ENCODE measurements around the gene JUNB.
A peak's percentile ranks its signal among the peaks of the same experiment; 100 is the strongest.
"Not testable (repeated sequence)": the region's sequence is repeated elsewhere in the genome, so short reads cannot be mapped to it uniquely, and the experiment has no call there.

The JUNB gene

DNA sequence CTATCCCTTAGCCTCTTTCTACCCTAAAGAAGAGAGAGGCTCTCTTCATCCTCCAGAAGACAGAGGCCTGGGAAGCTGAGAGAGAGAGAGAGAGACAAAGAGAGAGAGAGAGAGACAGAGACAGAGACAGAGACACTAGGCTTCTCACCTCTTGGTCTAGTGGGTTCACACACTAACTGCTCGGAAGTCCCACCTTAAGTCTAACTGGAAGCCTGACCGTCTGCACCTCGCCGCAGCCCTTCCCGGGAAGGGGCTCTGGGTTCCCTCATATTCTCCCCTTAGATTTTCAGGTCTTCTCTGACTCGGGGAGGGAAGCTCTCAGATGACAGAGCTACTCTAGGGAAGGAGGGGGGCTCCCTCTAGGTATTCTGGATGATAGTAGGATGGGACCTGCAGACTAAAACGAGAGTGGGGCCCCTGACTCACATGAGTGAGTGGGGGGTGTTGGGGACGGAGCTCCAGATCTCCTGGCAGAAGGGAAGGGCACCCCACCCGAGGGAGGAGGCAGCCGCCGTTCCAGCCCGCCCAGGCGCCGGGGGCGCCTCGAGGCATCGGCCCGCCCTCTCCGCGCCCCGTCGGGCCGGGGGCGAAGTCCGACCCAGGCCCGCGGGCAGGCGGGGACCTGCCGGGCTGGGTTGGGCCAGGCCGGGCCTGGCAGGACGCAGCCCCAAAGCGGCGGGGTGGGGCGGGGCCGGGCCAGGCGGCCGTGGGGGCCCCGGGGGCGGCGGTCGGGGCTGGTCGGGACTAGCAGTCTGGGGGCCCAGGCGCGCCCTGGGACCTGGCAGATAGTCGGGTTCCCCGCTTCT lies 2.0 kb upstream of the JUNB start:
- no peak for DNase-seq (ENCODE audit: low read depth in 3 of 3)

GRCh38 chr19:12789904-12790619 lies 1.2 kb upstream of the JUNB start:
- DNase-seq (ENCODE audit: low read depth in 3 of 3): peak; percentile 94 to 97 (median 96)

GRCh38 chr19:12790628-12791344 lies 500 bp upstream of the JUNB start:
- no peak for DNase-seq (ENCODE audit: low read depth in 3 of 3)

DNA sequence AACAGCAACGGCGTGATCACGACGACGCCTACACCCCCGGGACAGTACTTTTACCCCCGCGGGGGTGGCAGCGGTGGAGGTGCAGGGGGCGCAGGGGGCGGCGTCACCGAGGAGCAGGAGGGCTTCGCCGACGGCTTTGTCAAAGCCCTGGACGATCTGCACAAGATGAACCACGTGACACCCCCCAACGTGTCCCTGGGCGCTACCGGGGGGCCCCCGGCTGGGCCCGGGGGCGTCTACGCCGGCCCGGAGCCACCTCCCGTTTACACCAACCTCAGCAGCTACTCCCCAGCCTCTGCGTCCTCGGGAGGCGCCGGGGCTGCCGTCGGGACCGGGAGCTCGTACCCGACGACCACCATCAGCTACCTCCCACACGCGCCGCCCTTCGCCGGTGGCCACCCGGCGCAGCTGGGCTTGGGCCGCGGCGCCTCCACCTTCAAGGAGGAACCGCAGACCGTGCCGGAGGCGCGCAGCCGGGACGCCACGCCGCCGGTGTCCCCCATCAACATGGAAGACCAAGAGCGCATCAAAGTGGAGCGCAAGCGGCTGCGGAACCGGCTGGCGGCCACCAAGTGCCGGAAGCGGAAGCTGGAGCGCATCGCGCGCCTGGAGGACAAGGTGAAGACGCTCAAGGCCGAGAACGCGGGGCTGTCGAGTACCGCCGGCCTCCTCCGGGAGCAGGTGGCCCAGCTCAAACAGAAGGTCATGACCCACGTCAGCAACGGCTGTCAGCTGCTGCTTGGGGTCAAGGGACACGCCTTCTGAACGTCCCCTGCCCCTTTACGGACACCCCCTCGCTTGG lies 966 bp downstream of the JUNB start:
- peak in 1 of 3 donors; percentile 71 for DNase-seq (ENCODE audit: low read depth in 3 of 3)

DNA sequence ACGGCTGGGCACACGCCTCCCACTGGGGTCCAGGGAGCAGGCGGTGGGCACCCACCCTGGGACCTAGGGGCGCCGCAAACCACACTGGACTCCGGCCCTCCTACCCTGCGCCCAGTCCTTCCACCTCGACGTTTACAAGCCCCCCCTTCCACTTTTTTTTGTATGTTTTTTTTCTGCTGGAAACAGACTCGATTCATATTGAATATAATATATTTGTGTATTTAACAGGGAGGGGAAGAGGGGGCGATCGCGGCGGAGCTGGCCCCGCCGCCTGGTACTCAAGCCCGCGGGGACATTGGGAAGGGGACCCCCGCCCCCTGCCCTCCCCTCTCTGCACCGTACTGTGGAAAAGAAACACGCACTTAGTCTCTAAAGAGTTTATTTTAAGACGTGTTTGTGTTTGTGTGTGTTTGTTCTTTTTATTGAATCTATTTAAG lies 1.6 kb downstream of the JUNB start:
- no peak for DNase-seq (ENCODE audit: low read depth in 3 of 3)

DNA sequence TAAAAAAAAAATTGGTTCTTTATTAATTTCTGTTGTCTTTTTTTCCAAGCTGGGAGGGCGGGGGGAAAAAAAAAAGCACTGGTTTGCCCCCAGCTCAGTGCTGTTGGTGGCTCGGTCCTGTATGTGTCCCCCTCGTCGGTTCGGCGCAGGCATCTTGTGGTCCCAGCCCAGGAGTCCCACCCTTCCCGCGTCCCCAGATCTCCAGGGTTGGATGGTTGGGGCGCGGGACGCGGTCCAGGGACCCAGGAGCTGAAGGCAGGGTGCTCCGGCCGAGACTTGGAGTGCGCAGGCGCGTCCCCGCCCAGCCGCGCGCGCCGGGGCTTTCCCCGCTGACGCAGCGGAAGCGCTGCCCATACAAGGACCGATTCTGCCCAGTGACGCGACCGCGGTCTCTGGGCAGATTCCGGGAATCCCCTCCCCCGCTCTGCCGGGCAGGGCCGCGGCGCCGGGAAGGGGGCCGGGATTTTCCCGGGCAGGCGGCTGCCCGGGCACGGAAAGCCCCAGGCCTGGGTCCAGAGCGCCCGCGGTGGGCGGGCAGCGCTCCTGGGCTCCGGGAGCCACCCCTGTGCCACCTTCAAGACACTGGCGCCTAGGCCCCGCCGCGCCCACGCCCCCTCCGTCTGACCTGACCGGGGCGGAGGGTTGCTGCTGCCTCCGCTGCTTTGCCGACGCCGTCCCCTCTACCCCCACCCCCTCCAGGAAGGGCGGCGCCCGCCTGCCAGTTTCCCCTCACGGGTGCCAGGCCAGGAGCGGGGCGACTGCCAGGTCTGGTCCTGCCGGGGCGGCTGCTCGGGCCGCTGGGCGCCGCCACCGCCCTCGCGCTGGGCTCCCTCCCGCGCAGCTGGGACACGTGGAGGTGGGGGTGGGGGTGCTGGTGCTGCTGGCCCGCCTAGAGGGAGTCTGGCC lies 2.3 kb downstream of the JUNB start:
- DNase-seq (ENCODE audit: low read depth in 3 of 3): peak; percentile 86 to 92 (median 87)

- DNase-seq (ENCODE audit: low read depth in 3 of 3): no peak
These were observed 3.1 kb downstream of the JUNB start for GRCh38 chr19:12794196-12794941.

DNA sequence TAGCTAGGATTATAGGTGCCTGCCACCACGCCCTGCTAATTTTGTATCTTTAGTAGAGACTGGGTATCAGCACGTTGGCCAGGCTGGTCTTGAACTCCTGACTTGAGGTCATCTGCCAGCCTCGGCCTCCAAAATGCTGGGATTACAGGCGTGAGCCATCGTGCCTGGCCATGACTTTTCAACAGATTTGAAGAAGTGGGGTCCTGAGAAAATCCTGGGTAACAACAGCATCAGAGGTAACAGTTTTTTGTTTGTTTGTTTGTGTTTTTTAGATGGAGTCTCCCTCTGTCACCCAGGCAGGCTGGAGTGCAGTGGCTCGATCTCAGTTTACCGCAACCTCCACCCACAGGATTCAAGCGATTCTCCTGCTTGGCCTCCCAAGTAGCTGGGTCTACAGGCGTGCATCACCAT lies 3.7 kb downstream of the JUNB start:
- no peak for DNase-seq (ENCODE audit: low read depth in 3 of 3)

GRCh38 chr19:12796146-12797071 lies 5.1 kb downstream of the JUNB start:
- no peak for DNase-seq (ENCODE audit: low read depth in 3 of 3)

GRCh38 chr19:12797141-12797587 lies 5.9 kb downstream of the JUNB start:
- no peak for DNase-seq (ENCODE audit: low read depth in 3 of 3)

DNA sequence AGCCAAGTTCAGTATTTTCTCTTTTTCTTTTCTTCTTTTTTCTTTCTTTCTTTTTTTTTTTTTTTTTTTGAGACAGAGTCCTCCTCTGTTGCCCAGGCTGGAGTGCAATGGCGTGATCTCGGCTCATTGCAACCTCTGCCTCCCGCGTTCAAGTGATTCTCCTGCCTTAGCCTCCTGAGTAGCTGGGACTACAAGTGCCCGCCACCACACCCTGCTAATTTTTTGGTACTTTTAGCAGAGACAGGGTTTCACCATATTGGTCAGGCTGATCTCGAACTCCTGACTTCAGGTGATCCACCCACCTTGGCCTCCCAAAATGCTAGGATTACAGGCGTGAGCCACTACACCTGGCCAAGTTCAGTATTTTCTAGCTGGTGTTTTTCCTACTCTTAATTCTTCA lies 6.3 kb downstream of the JUNB start:
- not testable (repeated sequence) for DNase-seq (ENCODE audit: low read depth in 3 of 3)

- no peak for DNase-seq (ENCODE audit: low read depth in 3 of 3)
These were observed 8.6 kb downstream of the JUNB start for GRCh38 chr19:12799742-12800465.

- DNase-seq (ENCODE audit: low read depth in 3 of 3): no peak
These were observed 9.1 kb downstream of the JUNB start for GRCh38 chr19:12800466-12800770.

DNA sequence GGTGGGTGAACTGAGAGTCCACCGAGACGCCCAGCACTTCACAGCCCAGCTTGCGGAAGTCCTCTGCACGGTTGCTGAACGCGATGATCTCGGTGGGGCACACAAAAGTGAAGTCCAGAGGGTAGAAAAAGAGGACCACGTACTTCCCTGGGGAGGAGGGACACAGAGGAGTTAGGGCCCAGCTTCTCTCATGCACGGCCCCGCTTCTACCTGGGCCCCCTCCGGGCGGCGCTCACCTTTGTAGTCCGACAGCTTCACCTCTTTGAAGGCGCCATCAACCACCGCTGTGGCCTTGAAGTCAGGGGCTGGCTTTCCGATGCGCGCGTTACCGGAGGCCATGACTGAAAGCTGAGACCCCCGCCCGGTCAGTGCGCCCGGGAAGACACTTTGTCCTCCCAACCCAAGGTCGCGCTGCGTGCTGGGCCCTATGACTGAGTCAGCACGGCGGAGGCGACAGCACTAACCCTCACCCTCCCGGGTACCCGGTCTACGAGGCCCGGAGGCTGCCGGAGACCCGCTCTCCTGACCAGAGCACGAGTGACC lies 9.7 kb downstream of the JUNB start:
- no peak for DNase-seq (ENCODE audit: low read depth in 3 of 3)

DNA sequence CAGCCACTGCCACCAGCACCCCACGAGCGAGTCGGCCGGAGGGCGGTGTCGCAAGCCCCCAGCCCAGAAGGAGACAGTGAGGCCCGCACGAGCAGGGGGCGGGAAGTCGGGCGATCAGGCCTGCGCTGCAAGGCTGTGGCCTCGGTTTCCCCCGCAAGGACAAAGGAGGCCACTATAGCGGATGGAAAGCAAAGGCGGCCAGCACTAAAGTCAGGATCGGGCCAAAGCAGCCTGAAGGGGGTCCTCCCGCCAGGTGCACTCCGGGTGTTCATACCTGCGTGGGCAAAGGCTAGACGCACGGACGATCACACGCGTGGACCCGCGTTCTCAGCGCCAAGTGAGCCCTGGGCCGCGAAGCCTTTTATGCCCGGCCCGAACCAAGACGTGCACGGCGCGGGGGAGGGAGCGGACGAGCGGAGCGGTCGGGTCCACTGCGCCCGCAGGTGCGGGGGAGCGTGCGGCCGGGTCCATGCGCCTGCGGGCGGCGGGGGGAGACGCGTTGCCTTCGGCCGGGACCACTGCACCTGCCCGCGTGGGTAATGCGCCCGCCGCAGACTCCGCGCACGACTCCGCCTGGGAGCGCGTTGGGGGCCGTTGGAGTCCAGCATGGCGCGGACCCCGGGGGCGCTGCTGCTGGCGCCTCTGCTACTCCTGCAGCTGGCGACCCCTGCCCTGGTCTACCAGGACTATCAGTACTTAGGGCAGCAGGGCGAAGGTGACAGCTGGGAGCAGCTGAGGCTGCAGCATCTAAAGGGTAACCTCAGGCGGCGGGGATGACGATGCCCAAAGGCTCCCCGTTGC lies 10.4 kb downstream of the JUNB start, which contains the start of the genes PRDX2 and THSD8:
TSS of gene PRDX2 (minus strand) at position 335 of the 801 bp plus-strand sequence. CDS start 539 bp downstream, outside the sequence.
TSS of gene THSD8 (plus strand) at position 604 of the 801 bp plus-strand sequence. CDS start at position 607, 3 bp downstream.
- peak in 2 of 3 donors; percentile 65 to 82 for DNase-seq (ENCODE audit: low read depth in 3 of 3)

GRCh38 chr19:12802267-12803106 lies 11.2 kb downstream of the JUNB start:
- no peak for DNase-seq (ENCODE audit: low read depth in 3 of 3)
